OCI-LY1 (cell line): Measurements from ENCODE around the gene PTPRM.

Experiments used
- H2AFZ ChIP-seq: fragments of 200-600 bp; sonication (generic), shearing (Covaris generic); 2 replicates; pipeline ENCODE4 v1.6.0; 2014; ENCODE audit warnings: antibody characterized with exemption, mild to moderate bottlenecking, low read length
- H3F3A ChIP-seq: fragments of 200-600 bp; sonication (generic), shearing (Covaris generic); 2 replicates; pipeline ENCODE4 v1.6.0; 2014; ENCODE audit warnings: mild to moderate bottlenecking, antibody characterized with exemption, low read length, moderate library complexity; ENCODE audit not compliant: insufficient read depth
- H3K27ac ChIP-seq: fragments of 200-600 bp; sonication (generic); 2 replicates; pipeline ENCODE4 v1.5.1; 2014; ENCODE audit warnings: low read length, mixed run types, mild to moderate bottlenecking, low read depth; ENCODE audit not compliant: poor library complexity, severe bottlenecking
- H3K27me3 ChIP-seq: fragments of 200-600 bp; sonication (generic); 2 replicates; pipeline ENCODE4 v1.6.0; 2014; ENCODE audit warnings: antibody characterized with exemption, mild to moderate bottlenecking, low read length, moderate library complexity; ENCODE audit not compliant: insufficient read depth
- H3K36me3 ChIP-seq: fragments of 200-600 bp; sonication (generic); 2 replicates; pipeline ENCODE4 v1.6.1; 2014; ENCODE audit warnings: mild to moderate bottlenecking, antibody characterized with exemption, low read length, moderate library complexity, mixed read lengths; ENCODE audit not compliant: insufficient read depth
- H3K4me1 ChIP-seq: fragments of 200-600 bp; sonication (generic); 2 replicates; pipeline ENCODE4 v1.5.1; 2014; ENCODE audit warnings: mild to moderate bottlenecking, low read length, moderate library complexity; ENCODE audit not compliant: insufficient read depth, severe bottlenecking
- H3K4me2 ChIP-seq: fragments of 200-600 bp; sonication (generic), shearing (Covaris generic); 2 replicates; pipeline ENCODE4 v1.6.1; 2014; ENCODE audit warnings: low read length
- H3K4me3 ChIP-seq: fragments of 200-600 bp; sonication (generic); 2 replicates; pipeline ENCODE4 v1.5.1; 2014; ENCODE audit warnings: low read length, low read depth, mild to moderate bottlenecking, mixed read lengths; ENCODE audit not compliant: poor library complexity, severe bottlenecking
- H3K79me2 ChIP-seq: fragments of 200-600 bp; shearing (Covaris generic); 2 replicates; pipeline ENCODE4 v1.6.1; 2016; ENCODE audit warnings: mixed run types, low read length, mixed read lengths; ENCODE audit not compliant: insufficient read depth
- H3K9ac ChIP-seq: fragments of 200-600 bp; sonication (generic), shearing (Covaris generic); 2 replicates; pipeline ENCODE4 v1.6.1; 2014; ENCODE audit warnings: mild to moderate bottlenecking, low read length, mixed read lengths
- H3K9me2 ChIP-seq: fragments of 200-600 bp; sonication (generic), shearing (Covaris generic); 2 replicates; pipeline ENCODE4 v1.6.1; 2014; ENCODE audit warnings: low read depth, mild to moderate bottlenecking, low read length, mixed read lengths
- H3K9me3 ChIP-seq: fragments of 200-600 bp; shearing (Covaris generic); 2 replicates; pipeline ENCODE4 v1.6.1; 2014; ENCODE audit warnings: low read length, mixed read lengths
- H4K20me1 ChIP-seq: fragments of 200-600 bp; sonication (generic), shearing (Covaris generic); 2 replicates; pipeline ENCODE4 v1.6.0; 2016; ENCODE audit warnings: mild to moderate bottlenecking, low read length; ENCODE audit not compliant: insufficient read depth
- EZH2 ChIP-seq: fragments of 200-600 bp; sonication (generic), shearing (Covaris generic); IDR thresholded peaks from 2 replicates; pipeline ENCODE4 v1.8.0; 2017; ENCODE audit warnings: borderline replicate concordance, mixed run types, mild to moderate bottlenecking, antibody characterized with exemption, low read length, moderate library complexity, mixed read lengths
- TF ChIP-seq, protein P1 (sequence below): fragments of 200-600 bp; sonication (generic), shearing (Covaris generic); IDR thresholded peaks from 2 replicates; pipeline ENCODE4 v1.5.1; 2017; ENCODE audit warnings: mild to moderate bottlenecking, antibody characterized with exemption, low read length, moderate library complexity, mixed read lengths

Gene PTPRM

DNA sequence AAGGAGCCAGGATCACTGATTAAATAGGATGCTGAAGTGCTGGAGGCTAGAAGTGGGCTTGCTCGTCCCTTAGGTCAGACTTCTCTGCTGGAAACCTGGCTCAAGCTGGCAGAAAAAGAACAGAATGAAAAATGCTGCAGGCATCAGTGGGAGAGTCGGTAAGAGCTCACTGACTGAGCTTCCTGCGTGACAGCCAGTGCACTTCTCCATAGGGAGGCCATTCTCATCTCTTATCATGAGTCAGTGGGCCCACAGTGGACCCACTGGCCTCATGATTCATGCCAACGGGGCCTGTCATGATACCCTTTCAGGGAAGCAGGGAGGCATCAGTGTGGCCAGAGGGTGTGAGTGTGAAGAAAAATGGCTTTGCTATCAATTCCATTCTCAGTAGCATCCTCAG, 498.2 kb downstream of the PTPRM start:
- TF ChIP-seq, protein P1, sequence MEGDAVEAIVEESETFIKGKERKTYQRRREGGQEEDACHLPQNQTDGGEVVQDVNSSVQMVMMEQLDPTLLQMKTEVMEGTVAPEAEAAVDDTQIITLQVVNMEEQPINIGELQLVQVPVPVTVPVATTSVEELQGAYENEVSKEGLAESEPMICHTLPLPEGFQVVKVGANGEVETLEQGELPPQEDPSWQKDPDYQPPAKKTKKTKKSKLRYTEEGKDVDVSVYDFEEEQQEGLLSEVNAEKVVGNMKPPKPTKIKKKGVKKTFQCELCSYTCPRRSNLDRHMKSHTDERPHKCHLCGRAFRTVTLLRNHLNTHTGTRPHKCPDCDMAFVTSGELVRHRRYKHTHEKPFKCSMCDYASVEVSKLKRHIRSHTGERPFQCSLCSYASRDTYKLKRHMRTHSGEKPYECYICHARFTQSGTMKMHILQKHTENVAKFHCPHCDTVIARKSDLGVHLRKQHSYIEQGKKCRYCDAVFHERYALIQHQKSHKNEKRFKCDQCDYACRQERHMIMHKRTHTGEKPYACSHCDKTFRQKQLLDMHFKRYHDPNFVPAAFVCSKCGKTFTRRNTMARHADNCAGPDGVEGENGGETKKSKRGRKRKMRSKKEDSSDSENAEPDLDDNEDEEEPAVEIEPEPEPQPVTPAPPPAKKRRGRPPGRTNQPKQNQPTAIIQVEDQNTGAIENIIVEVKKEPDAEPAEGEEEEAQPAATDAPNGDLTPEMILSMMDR = no peak
- TF ChIP-seq EZH2 = no peak
- H3K36me3 ChIP-seq = no peaks in the 10 kb centered on the region
- peaks cover 3% of the 10 kb centered on the region; the same call in 1 of the 2 replicates for H3K27me3 ChIP-seq
- no peaks in the 10 kb centered on the region for H3K9me3 ChIP-seq
- no peaks in the 10 kb centered on the region for H3K79me2 ChIP-seq
- H3K9me2 ChIP-seq = no peaks in the 10 kb centered on the region
- H3K4me3 ChIP-seq = no peak overlapping the region
- no peak overlapping the region for H3K4me2 ChIP-seq
- H3K27ac ChIP-seq = no peak overlapping the region
- no peak overlapping the region for H2AFZ ChIP-seq
- H3K9ac ChIP-seq = no peak overlapping the region
- no peaks in the 10 kb centered on the region for H3K4me1 ChIP-seq
- no peaks in the 10 kb centered on the region for H3F3A ChIP-seq
- no peaks in the 10 kb centered on the region for H4K20me1 ChIP-seq

DNA sequence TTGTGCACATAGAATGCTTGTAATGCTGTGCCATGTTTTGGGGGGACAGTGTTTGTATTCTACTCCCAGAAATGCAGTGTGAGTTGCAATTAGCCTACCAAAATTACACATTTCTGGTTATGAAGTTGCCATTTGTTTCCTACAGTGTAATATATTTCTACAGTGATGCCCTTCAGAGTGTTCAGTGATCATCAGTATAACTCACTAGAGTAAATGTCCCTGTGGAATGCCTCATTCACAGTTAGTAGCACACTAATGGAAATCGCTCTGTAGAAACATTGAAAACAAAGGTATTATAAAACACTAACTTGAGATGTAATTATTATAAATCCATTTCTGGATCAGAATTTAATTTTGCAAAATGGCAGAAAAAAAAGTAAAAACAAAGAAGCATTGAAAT, 498.7 kb downstream of the PTPRM start:
- TF ChIP-seq, protein P1 = no peak
- no peak for TF ChIP-seq EZH2
- no peak overlapping the region for H3K27ac ChIP-seq
- no peak overlapping the region for H3K9ac ChIP-seq
- no peak overlapping the region for H3K4me3 ChIP-seq
- no peaks in the 10 kb centered on the region for H3K79me2 ChIP-seq
- peaks cover 3% of the 10 kb centered on the region; the same call in 1 of the 2 replicates for H3K27me3 ChIP-seq
- no peaks in the 10 kb centered on the region for H3F3A ChIP-seq
- no peak overlapping the region for H3K4me2 ChIP-seq
- H4K20me1 ChIP-seq = no peaks in the 10 kb centered on the region
- H3K36me3 ChIP-seq = no peaks in the 10 kb centered on the region
- H3K9me3 ChIP-seq = no peaks in the 10 kb centered on the region
- no peaks in the 10 kb centered on the region for H3K4me1 ChIP-seq
- no peaks in the 10 kb centered on the region for H3K9me2 ChIP-seq
- no peak overlapping the region for H2AFZ ChIP-seq

GRCh38 chr18:8069708-8070107, 502.6 kb downstream of the PTPRM start:
- Histone ChIP-seq H3F3A (no peaks in the 10 kb centered on the region), H3K9me3 (no peaks in the 10 kb centered on the region), H3K4me3 (no peak overlapping the region), H3K27ac (no peak overlapping the region), H3K79me2 (no peaks in the 10 kb centered on the region), H3K36me3 (no peaks in the 10 kb centered on the region), H3K4me1 (no peaks in the 10 kb centered on the region), H3K27me3 (peaks cover 3% of the 10 kb centered on the region; the same call in 1 of the 2 replicates), H3K9me2 (no peaks in the 10 kb centered on the region), H2AFZ (no peak overlapping the region), H3K4me2 (no peak overlapping the region), H4K20me1 (no peaks in the 10 kb centered on the region), H3K9ac (no peak overlapping the region)
- TF ChIP-seq, protein P1 = no peak
- TF ChIP-seq EZH2 = no peak
